Subcutaneous adipose tissue (tissue), 4 donors: ENCODE measurements around the gene POP7. TPM values are rescaled to one million over a fixed set of nuclear protein-coding genes. Genes with fewer than 3 reads are reported as not detected.

Experiments
- total RNA-seq, 4 donors: library from RNA; depleted of rRNA; stranded (reverse); fragments of >200 nt; gene quantifications; one replicate each; pipeline ENCODE4 v1.1.0, GENCODE V29; 2016
- TF ChIP-seq, protein P1 (sequence below): fragments of 450-650 bp; IDR thresholded peaks from one replicate; pipeline ENCODE4 v1.5.1; 2016; ENCODE audit warnings: low read depth, mild to moderate bottlenecking, control low read depth, antibody characterized with exemption, moderate library complexity

The POP7 gene
- 10 to 100 TPM; 14.1 to 32.8 (median 19.4) TPM for total RNA-seq

GRCh38 chr7:100705753-100706671 is at the start of gene POP7:
Gene POP7, plus strand, starts transcription at chr7:100706121. Its CDS starts 710 bp downstream, at chr7:100706831.
- TF ChIP-seq, protein P1, sequence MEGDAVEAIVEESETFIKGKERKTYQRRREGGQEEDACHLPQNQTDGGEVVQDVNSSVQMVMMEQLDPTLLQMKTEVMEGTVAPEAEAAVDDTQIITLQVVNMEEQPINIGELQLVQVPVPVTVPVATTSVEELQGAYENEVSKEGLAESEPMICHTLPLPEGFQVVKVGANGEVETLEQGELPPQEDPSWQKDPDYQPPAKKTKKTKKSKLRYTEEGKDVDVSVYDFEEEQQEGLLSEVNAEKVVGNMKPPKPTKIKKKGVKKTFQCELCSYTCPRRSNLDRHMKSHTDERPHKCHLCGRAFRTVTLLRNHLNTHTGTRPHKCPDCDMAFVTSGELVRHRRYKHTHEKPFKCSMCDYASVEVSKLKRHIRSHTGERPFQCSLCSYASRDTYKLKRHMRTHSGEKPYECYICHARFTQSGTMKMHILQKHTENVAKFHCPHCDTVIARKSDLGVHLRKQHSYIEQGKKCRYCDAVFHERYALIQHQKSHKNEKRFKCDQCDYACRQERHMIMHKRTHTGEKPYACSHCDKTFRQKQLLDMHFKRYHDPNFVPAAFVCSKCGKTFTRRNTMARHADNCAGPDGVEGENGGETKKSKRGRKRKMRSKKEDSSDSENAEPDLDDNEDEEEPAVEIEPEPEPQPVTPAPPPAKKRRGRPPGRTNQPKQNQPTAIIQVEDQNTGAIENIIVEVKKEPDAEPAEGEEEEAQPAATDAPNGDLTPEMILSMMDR = peak; percentile 20

GRCh38 chr7:100665168-100665726 is 40.7 kb upstream of the POP7 start:
- TF ChIP-seq, protein P1 = no peak

- TF ChIP-seq, protein P1 = no peak
Measured at GRCh38 chr7:100667331-100668068, 38.4 kb upstream of the POP7 start.

GRCh38 chr7:100668069-100668449 is 37.9 kb upstream of the POP7 start:
- TF ChIP-seq, protein P1 = no peak

- TF ChIP-seq, protein P1 = no peak
Measured at GRCh38 chr7:100670074-100670473, 35.8 kb upstream of the POP7 start.

DNA sequence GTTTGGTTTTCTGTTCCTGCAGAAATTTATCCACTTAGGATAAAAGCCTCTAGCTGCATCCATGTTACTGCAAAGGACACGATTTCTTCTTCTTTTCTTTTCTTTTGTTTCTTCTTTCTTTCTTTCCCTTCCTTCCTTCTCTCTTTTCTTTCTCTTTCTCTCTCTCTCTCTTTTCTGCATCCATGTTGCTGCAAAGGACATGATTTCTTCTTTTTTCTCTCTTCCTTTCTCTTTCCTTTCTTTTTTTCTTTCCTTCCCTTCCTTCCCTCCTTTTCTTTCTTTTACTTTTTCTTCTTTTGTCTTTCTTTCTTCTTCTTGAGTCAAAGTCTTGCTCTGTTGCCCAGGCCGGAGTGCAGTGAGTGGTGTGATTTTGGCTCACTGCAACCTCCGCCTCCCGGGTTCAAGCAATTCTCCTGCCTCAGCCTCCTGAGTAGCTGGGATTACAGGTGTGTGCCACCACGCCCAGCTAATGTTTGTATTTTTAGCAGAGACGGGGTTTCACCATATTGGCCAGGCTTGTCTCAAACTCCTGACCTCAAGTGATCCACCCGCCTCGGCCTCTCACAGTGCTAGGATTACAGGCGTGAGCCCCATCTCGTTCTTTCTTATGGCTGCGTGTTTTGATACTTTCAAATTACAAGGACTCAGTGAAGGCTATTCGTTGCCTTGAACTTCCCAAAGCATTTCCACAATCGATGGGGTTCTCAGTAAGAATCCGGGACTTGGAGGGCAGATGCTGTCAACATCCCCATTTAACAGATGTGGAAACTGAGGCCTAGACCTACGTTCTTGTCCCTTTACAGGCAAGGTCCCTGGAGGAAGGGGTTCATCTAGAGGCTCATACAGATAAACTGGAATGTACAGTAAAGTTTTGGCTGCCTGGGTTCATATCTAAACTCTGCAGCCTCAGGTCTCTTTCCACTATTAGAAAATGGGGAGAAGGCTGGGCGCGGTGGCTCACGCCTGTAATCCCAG is 34.3 kb upstream of the POP7 start:
- TF ChIP-seq, protein P1 = no peak
